Loucy (cell line): ENCODE measurements around the gene KAT6B.

Source experiments
- EZH2phosphoT487 ChIP-seq: fragments of 200-600 bp; IDR thresholded peaks from 2 replicates; pipeline ENCODE4 v1.6.1; 2018; ENCODE audit warnings: antibody characterized with exemption, mild to moderate bottlenecking, moderate library complexity, borderline replicate concordance
- TF ChIP-seq, protein P1 (sequence below): fragments of 200-600 bp; sonication (generic); conservative IDR thresholded peaks from 2 replicates; pipeline ENCODE4 v1.5.1; 2014; ENCODE audit warnings: mild to moderate bottlenecking, antibody characterized with exemption, low read length

DNA sequence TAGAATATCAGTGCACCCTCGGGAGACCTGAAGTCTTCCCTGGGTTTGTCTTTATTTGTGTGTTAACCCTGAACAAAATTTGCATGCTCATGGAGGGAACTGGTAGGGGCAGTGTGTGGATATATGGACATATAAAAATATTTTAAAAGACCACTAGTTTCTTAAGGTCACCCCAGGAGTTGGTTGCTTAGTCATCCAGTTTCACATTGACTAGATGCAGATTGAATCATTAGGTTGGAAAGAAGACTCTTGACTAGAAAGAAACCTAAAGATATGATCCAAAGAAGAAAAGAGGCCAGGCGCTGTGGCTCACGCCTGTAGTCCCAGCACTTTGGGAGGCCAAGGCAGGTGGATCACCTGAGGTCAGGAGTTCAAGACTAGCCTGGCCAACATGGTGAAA lies 137.1 kb downstream of the KAT6B start:
- TF ChIP-seq, protein P1, sequence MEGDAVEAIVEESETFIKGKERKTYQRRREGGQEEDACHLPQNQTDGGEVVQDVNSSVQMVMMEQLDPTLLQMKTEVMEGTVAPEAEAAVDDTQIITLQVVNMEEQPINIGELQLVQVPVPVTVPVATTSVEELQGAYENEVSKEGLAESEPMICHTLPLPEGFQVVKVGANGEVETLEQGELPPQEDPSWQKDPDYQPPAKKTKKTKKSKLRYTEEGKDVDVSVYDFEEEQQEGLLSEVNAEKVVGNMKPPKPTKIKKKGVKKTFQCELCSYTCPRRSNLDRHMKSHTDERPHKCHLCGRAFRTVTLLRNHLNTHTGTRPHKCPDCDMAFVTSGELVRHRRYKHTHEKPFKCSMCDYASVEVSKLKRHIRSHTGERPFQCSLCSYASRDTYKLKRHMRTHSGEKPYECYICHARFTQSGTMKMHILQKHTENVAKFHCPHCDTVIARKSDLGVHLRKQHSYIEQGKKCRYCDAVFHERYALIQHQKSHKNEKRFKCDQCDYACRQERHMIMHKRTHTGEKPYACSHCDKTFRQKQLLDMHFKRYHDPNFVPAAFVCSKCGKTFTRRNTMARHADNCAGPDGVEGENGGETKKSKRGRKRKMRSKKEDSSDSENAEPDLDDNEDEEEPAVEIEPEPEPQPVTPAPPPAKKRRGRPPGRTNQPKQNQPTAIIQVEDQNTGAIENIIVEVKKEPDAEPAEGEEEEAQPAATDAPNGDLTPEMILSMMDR = no peak
- TF ChIP-seq EZH2phosphoT487 = no peak
